NCI-H2029 treated with DMSO at 0.1 percent for 48 hours (cell line): Measurements from ENCODE around the gene ABR.
A peak's percentile ranks its signal among the peaks of the same experiment; 100 is the strongest.
"Not testable (repeated sequence)": the region's sequence is repeated elsewhere in the genome, so short reads cannot be mapped to it uniquely, and the experiment has no call there.

Experiments
- DNase-seq: peaks from one replicate; lab custom pipeline; 2025; lab: John Stamatoyannopoulos, UW

The ABR gene

DNA sequence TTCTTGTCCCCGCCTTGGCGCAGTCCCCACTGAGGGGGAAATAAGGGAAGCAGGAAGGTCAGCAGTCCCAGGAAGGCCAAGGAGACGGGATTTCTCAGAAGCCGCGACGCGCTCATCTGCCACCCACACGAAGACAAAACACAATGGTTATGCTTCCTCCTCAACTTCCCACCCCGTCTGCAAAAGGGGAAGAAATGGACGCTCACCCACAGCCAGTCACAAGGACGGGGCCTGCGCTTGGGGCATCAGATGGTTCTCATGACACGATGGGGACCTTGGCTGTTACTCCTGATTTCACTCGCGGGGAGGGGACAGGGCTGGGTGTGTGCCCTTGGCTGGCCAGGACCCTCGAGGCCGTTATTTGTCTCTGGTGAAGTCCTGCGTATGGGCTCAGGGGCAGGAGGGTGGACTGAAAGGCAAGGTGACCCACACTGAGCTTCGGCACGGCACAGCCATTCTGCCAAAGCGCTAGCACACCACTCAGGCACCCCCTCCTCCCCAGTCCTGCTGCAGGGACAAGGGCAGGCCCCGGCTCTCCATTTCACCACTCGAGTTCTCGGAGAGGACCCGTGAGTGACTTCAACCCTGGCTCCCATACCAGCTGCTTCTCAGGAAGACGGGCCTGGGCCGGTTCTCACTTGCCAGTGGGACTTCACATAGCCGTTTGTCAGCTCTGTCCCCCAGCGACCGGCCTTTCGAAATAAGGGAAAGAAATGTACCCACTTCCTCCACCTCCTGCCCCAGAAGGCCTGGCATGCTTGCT lies 84.5 kb downstream of the ABR start:
- DNase-seq: no peak

DNA sequence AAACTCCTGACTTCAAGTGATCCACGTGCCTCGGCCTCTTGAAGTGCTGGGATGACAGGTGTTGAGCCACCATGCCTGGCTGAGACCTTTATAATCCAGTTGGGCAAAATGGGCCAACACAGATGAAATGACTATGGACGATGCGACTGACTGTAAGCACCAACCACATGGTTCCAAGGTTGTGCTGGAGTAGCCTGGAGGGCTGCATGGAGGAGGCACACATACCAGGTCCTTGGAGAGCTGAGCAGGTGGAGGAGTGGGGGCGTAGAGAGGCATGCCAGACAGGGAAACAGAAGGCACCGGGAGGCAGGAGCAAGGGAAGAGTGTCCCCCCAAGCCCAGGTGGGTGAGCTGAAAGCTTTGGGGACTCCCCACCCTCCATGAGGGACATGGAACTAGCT lies 85.2 kb downstream of the ABR start:
- DNase-seq: no peak

DNA sequence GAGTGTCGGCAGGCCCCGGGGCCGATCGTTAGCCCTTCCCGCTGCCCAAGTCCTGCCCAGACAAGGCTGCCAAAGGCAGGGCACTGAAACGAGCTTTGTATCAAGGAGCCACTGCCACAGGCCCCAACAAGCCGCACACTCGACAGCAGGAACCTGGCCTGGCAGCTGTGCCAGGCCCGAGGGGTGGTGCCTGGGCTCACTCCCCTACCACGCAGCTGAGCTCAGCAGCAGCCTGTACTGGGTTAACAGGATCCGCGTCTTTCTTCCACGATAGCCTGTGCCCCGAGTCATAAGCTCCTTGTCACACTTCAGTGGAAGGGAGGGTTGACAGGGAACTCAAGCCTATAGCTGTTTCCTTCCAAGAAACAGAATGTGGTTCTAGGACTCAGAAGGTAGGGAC lies 87.9 kb downstream of the ABR start:
- DNase-seq: no peak

GRCh38 chr17:1091190-1091534 lies 88.6 kb downstream of the ABR start:
- DNase-seq: no peak

GRCh38 chr17:1090465-1091189 lies 89.2 kb downstream of the ABR start:
- DNase-seq: peak; percentile 9

- DNase-seq: no peak
Observed at GRCh38 chr17:1089915-1090314, 89.9 kb downstream of the ABR start.

DNA sequence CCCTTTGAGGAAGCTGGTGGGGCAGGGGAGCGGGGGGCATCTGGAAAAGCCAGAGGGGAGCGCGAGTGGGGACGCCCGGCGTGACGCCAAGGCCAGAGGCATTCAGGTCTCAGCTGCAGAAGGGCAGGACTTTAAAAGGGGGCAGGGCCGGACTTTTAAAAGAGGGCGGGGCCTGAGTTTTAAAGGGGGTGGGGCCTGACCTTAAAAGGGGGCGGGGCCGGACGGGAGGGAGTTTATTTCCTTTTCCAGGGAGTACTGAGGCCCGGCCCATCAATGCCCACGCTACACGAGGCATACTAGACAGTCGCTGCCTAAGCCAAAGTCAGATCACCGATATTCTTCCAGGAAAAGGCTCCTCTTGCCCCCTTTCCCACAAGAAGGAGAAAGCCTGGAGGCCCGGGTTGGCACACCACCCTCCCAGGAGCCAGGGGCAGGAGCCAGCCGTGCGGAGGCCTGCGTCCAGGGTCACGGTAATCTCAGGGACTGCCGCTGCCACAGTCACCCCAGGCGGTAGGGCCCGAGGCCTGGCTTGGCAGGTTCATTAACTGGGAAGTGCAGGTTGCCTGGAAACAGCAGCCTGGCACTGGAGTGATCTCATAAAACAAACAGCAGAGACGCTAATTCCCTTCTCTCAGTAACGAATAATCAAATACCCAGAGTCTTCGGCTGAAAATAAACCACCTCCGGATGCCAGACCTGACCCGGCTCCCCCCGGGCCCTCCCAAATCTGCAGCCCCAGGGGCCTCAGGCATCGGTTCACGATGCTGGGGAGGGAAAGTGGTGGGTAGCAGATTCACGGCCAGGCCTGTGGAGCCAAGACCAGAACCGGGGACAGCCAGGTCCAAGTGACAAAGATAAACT lies 92.2 kb downstream of the ABR start:
- peak; percentile 58 for DNase-seq

- no peak for DNase-seq
Observed at GRCh38 chr17:1083451-1084187, 96.2 kb downstream of the ABR start.

- DNase-seq: no peak
Observed at GRCh38 chr17:1082579-1082978, 97.2 kb downstream of the ABR start.

- DNase-seq: no peak
Observed at GRCh38 chr17:1078831-1079561, 100.8 kb downstream of the ABR start.

- no peak for DNase-seq
Observed at GRCh38 chr17:1077986-1078711, 101.6 kb downstream of the ABR start.

DNA sequence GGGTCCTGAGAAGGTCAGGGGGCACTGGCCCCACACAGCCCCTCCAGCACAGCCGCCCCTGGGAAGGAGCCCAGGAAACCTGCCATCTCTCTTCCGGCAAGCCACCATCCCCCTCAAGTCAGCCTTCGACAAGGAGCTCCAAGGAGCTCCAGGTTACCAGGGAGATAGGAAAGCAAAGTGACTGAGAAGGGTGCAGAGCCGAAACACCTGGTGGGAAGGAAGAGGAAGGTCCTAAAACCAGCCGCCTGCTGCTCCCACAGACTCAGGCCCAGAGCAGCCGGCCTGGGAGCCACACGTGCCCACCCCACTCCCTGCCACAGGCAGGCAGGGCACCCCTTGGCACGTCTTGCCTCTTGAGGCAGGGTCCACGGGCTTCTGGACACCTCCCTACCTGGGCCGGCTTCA lies 102.2 kb downstream of the ABR start:
- no peak for DNase-seq

DNA sequence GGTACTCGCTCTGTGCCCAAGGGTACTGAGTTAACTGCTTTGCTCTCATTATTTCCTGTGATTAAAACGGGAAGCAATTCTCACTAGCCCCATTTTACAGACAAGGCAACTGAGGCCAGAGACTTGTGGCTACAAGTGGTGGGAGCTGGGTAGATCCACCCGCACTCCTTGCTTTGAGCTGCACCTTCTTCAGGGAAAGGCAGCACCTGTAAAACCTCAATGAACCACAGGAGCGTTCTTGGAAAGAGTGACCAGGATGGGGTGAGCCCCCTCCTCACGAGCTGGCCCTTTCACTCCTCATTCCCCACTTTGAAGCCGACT lies 102.8 kb downstream of the ABR start:
- no peak for DNase-seq

DNA sequence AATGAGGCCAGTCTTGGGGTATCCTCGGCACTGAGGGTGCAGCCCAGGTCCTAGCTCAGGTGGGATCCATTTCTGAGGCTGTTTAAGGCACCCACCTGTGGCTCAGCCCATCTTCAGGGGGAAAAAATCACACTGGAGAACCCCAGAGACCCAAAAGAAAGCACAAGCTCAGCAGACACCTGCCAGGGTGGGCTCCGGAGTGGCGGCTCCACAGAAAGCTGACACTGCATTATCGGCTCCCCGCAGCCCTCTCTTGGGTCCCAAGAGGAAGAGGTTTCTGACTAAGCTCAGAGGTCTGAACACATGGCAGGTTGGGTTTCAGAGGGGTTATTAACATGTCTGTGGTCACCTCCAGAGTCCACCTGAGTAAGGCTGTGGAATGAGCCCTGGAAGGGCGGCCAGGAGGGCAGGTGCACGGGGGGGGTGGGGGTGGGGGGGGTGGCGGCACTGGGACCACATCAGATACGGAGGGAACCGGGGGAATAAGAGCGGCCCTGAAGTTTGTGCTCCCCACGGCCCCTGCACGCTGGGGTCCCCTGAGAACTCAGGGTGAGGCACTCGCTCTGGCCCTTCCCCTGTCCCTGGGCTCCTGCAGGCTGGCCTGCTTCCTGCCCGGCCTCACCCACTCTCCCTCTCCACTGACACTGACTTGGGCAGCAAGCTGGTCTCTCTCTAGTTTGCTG lies 103.3 kb downstream of the ABR start:
- DNase-seq: no peak

DNA sequence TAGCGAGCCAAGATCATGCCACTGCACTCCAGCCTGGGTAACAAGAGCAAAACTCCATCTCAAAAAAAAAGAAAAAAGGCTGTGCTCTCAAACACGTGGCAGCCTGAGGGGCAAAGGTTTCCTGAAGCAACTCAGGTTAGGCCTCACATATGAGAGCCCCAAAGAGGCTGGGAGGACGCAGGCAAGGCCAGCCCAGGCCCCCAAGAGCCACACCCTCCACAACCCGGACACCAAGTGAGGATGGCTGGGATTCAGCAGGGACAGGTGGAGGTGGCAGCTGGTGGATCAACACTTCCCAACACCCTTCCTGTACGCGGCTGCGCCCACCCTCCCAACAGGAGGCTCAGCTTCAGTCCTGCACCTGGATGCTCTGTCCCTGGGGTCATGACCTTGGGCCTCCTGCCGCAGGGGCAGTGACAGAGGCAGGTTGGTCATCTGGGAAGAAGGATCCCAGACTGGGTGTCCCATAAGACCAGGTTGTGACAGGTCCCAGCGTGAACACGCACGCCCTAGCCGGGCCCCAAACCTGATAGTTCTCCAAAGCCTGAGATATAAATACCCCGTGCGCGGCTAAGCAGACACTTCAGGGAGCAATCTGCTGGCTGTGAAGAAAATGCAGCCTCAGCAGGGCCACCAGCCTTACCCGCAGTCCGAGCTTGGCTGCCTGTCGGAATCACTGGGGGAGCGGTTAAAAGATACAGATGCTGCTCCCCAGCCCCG lies 104.7 kb downstream of the ABR start:
- no peak for DNase-seq

GRCh38 chr17:1073963-1074625 lies 105.7 kb downstream of the ABR start:
- not testable (repeated sequence) for DNase-seq

GRCh38 chr17:1073241-1073962 lies 106.4 kb downstream of the ABR start:
- DNase-seq: no peak

DNA sequence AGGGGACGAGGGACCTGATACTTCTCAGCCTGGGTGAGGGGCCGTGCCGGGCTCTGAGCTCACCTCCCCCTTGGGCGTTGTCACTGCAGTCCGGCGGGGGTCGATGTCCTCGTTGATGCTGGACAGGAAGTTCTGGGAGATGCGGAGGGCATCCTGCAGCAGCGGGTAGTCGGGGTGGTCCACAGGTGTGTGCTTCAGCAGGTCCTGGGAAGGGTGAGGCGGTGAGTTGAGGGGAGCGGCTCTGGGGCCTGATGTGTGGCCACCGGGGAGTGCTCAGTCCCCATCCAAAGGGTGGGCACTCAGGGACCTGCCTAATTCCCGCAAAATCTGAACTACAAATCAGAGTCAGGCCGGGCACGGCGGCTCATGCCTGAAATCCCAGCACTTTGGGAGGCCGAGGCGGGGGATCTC lies 107.2 kb downstream of the ABR start:
- DNase-seq: no peak
